GM12878 (cell line): ENCODE measurements around the gene CTDP1.

Experiments
- CEBPB ChIP-seq, 2 experiments: fragments of 150-350 bp in 1 of 2; IDR thresholded peaks; 2 replicates each; pipeline ENCODE4 v1.6.1; 2012 to 2014; ENCODE audit warnings: low read depth in 2 of 2, low read length in 2 of 2, borderline replicate concordance in 1 of 2, inconsistent platforms in 1 of 2
- CREB1 ChIP-seq: IDR thresholded peaks from 2 replicates; pipeline ENCODE4 v1.6.1; 2012; ENCODE audit warnings: low read depth, mild to moderate bottlenecking, inconsistent platforms
- TF ChIP-seq, protein P1 (sequence below): IDR thresholded peaks from 2 replicates; pipeline ENCODE4 v1.6.1; 2012; ENCODE audit warnings: improper control_type of control experiment, low read depth, low read length; ENCODE audit not compliant: insufficient replicate concordance

DNA sequence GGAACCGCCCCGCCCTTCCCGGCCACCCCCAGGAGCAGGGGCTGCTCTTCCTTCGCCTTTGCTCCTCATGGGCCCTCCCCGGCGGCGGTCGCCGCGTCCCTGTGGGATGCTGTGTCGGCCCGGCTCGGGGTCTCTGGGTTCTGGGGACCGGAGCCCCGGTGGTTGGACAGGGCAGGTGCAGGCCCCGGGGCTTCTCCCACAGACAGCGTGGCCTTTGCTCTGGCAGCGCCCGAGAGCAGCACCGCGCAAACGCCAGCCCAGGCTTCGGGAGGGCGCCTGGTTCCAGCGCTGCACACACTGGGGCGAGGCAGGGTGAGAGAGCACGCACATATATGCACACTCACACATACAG is 109.1 kb downstream of the CTDP1 start:
- TF ChIP-seq CREB1 (no peak), CEBPB (IDR thresholded peaks at IDR 0.05; ENCODE audit: borderline replicate concordance in 1 of 2, low read depth in 2 of 2, low read length in 2 of 2) (no peak)
- TF ChIP-seq, protein P1, sequence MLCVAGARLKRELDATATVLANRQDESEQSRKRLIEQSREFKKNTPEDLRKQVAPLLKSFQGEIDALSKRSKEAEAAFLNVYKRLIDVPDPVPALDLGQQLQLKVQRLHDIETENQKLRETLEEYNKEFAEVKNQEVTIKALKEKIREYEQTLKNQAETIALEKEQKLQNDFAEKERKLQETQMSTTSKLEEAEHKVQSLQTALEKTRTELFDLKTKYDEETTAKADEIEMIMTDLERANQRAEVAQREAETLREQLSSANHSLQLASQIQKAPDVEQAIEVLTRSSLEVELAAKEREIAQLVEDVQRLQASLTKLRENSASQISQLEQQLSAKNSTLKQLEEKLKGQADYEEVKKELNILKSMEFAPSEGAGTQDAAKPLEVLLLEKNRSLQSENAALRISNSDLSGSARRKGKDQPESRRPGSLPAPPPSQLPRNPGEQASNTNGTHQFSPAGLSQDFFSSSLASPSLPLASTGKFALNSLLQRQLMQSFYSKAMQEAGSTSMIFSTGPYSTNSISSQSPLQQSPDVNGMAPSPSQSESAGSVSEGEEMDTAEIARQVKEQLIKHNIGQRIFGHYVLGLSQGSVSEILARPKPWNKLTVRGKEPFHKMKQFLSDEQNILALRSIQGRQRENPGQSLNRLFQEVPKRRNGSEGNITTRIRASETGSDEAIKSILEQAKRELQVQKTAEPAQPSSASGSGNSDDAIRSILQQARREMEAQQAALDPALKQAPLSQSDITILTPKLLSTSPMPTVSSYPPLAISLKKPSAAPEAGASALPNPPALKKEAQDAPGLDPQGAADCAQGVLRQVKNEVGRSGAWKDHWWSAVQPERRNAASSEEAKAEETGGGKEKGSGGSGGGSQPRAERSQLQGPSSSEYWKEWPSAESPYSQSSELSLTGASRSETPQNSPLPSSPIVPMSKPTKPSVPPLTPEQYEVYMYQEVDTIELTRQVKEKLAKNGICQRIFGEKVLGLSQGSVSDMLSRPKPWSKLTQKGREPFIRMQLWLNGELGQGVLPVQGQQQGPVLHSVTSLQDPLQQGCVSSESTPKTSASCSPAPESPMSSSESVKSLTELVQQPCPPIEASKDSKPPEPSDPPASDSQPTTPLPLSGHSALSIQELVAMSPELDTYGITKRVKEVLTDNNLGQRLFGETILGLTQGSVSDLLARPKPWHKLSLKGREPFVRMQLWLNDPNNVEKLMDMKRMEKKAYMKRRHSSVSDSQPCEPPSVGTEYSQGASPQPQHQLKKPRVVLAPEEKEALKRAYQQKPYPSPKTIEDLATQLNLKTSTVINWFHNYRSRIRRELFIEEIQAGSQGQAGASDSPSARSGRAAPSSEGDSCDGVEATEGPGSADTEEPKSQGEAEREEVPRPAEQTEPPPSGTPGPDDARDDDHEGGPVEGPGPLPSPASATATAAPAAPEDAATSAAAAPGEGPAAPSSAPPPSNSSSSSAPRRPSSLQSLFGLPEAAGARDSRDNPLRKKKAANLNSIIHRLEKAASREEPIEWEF: no peak
